Calu3 (cell line): Measurements from ENCODE around the gene ZYG11A. TPM values are rescaled to one million over a fixed set of nuclear protein-coding genes. Genes with fewer than 3 reads are reported as not detected.
"Not testable (repeated sequence)": the region's sequence is repeated elsewhere in the genome, so short reads cannot be mapped to it uniquely, and the experiment has no call there.

Experiments used
- Bru-seq: library from RNA; stranded (reverse); fragments of 400-500 nt; gene quantifications from one replicate; lab custom pipeline; 2021; lab: Mats Ljungman, UMichigan
- BruChase-seq, 2 experiments: library from RNA; stranded (reverse); fragments of 400-500 nt; gene quantifications; one replicate each; lab custom pipeline; 2021; lab: Mats Ljungman, UMichigan
- BruUV-seq: library from RNA; stranded (reverse); fragments of 400-500 nt; replicated peaks from 2 replicates; lab custom pipeline; 2021; lab: Mats Ljungman, UMichigan
- CTCF ChIA-PET: fragments of 300-600 bp; sonication (Branson Sonifier 250); formaldehyde crosslinking; loops from one replicate; lab custom pipeline; 2022; ENCODE audit warnings: antibody characterized with exemption; lab: Charles Lee
- DNase-seq: peaks from one replicate; pipeline ENCODE4 v3.0.0; 2022
- H3K27ac Mint-ChIP-seq: one replicate; pipeline ENCODE4 v1.8.0; 2022; ENCODE audit warnings: mixed read lengths; ENCODE audit not compliant: unreplicated experiment
- H3K27me3 Mint-ChIP-seq: one replicate; pipeline ENCODE4 v1.8.0; 2022; ENCODE audit warnings: mixed read lengths; ENCODE audit not compliant: unreplicated experiment
- H3K36me3 Mint-ChIP-seq: one replicate; pipeline ENCODE4 v1.8.0; 2022; ENCODE audit warnings: mild to moderate bottlenecking, moderate library complexity, mixed read lengths; ENCODE audit not compliant: insufficient read depth, unreplicated experiment
- H3K4me1 Mint-ChIP-seq: one replicate; pipeline ENCODE4 v1.8.0; 2022; ENCODE audit warnings: mild to moderate bottlenecking, low read depth, mixed read lengths; ENCODE audit not compliant: unreplicated experiment
- H3K4me3 Mint-ChIP-seq: one replicate; pipeline ENCODE4 v1.8.0; 2022; ENCODE audit warnings: mild to moderate bottlenecking, low read depth, moderate library complexity, mixed read lengths; ENCODE audit not compliant: unreplicated experiment
- H3K9me3 Mint-ChIP-seq: one replicate; pipeline ENCODE4 v1.8.0; 2022; ENCODE audit warnings: low read depth, mixed read lengths; ENCODE audit not compliant: unreplicated experiment
- intact Hi-C: fragments of 100-400 bp; cut with micrococcal nuclease; formaldehyde crosslinking; loops from one replicate; pipeline ENCODE4 v1.10.0; 2022; ENCODE audit not compliant: unreplicated experiment
- long read RNA-seq: library from polyadenylated mRNA; stranded (forward); transcript quantifications from one replicate; pipeline ENCODE4 v2.0.0, GENCODE V29; 2022
- total RNA-seq: library from RNA; stranded (reverse); gene quantifications from 2 replicates; pipeline ENCODE4 v1.2.3, GENCODE V29; 2022
- TF ChIP-seq, protein P1 (sequence below): fragments of 200-600 bp; IDR thresholded peaks from one replicate; pipeline ENCODE4 v1.8.0; 2022; ENCODE audit warnings: antibody characterized with exemption; ENCODE audit not compliant: unreplicated experiment

ZYG11A gene
- total RNA-seq, result not detected in 2 replicates
- Bru-seq, nascent RNA, result percentile 11 among the genes with signal in this experiment
- BruChase-seq, experiment 1, labeled RNA remaining after a 6-hour chase, result percentile 10 among the genes with signal in this experiment
- BruChase-seq, experiment 2, labeled RNA remaining after a 2-hour chase, result percentile 10 among the genes with signal in this experiment
- long read RNA-seq, result 0 reads

DNA sequence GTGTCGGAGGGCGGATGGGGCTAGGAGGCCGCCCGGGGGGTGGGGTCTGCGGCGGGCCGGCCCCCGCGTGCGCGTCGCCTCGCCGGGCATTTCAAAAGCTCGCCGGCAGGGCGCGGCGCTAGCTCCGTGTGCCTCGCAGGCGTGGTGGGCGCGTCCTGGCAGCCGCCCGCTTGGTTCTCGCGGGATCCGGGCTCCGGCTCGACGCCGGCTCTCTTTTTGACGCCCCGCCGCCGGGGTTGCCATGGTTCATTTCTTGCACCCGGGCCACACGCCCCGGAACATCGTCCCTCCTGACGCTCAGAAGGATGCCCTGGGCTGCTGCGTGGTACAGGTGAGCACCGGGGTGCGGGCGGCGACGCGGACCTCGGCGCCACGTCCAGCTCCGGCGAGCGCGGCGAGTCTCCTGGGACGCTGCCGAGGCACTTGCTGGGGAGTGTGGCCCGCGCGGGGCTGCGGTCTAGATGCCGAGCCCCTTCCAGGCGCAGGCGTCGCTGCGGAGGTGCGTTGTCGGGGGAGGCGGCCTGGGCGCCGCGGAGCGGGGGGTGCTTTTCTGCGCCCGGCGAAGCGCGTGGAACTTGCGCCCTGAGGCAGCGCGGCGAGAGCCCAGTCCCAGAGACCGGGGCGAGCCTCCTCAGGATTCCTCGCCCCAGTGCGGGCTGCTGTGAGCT is at the start of gene ZYG11A:
TSS of gene ZYG11A (plus strand) at position 118 of the 668 bp plus-strand sequence. CDS start at position 242, 124 bp downstream.
- BruUV-seq, result no TSS peak
- H3K27me3 Mint-ChIP-seq, result no peaks in the 10 kb centered on the region
- intact Hi-C loops, result no loop called here
- TF ChIP-seq, protein P1, sequence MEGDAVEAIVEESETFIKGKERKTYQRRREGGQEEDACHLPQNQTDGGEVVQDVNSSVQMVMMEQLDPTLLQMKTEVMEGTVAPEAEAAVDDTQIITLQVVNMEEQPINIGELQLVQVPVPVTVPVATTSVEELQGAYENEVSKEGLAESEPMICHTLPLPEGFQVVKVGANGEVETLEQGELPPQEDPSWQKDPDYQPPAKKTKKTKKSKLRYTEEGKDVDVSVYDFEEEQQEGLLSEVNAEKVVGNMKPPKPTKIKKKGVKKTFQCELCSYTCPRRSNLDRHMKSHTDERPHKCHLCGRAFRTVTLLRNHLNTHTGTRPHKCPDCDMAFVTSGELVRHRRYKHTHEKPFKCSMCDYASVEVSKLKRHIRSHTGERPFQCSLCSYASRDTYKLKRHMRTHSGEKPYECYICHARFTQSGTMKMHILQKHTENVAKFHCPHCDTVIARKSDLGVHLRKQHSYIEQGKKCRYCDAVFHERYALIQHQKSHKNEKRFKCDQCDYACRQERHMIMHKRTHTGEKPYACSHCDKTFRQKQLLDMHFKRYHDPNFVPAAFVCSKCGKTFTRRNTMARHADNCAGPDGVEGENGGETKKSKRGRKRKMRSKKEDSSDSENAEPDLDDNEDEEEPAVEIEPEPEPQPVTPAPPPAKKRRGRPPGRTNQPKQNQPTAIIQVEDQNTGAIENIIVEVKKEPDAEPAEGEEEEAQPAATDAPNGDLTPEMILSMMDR, result peak; percentile 27
- no peaks in the 10 kb centered on the region for H3K9me3 Mint-ChIP-seq
- no peaks in the 10 kb centered on the region for H3K4me1 Mint-ChIP-seq
- DNase-seq, result peak; percentile 46
- H3K36me3 Mint-ChIP-seq, result no peaks in the 10 kb centered on the region
- no peak within 1 kb of the TSS for H3K27ac Mint-ChIP-seq
- peak within 1 kb of the TSS; percentile 58 for H3K4me3 Mint-ChIP-seq
- CTCF ChIA-PET, result interaction anchor here (0.6 to 0.7 kb wide), 2 partner anchors 53 to 344 kb away, joined by 3 to 5 read pairs; no protein-coding TSS in a partner anchor

DNA sequence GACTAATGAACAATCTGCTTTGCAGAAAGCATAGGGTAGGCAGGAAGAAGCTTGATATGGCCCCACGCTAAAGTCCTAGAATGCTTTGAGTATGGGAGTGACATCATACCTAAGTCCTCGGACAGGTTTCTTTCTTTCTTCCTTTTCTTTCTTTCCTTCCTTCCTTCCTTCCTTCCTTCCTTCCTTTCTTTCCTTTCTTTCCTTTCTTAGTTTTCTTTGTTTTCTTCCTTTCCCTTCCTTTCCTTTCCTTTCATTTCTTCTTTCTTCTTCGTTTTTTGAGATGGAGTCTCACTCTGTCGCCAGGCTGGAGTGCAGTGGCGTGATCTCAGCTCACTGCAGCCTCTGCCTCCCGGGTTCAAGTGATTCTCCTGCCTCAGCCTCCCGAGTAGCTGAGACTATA is 48.8 kb upstream of the ZYG11A start:
- H3K36me3 Mint-ChIP-seq, H3K4me3 Mint-ChIP-seq, BruUV-seq, CTCF ChIA-PET, H3K27ac Mint-ChIP-seq, DNase-seq, intact Hi-C loops, H3K4me1 Mint-ChIP-seq, H3K9me3 Mint-ChIP-seq, H3K27me3 Mint-ChIP-seq: not testable (repeated sequence)

DNA sequence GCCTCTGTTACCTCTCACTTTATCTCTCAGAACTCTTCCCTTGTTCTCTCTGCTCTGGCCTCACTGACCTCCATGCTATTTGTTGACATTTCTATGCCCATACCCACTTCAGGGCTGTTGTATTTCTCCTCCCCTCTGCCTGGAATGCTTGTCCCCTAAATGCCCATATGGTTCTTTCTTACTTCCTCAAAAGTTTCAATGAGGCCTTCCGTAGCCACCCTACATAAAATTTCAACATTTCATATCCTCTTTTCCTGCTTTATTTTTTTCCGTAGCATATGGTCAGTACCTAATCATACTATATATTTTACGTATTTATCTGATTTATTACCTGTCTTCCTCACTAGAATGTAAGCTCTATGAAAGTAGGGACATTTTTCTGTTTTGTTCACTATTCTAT is 47.1 kb upstream of the ZYG11A start:
- DNase-seq, result no peak
- TF ChIP-seq, protein P1, result no peak
- no peak overlapping the region for H3K27ac Mint-ChIP-seq
- no TSS peak for BruUV-seq
- intact Hi-C loops, result no loop called here
- no peak overlapping the region for H3K4me3 Mint-ChIP-seq
- no peaks in the 10 kb centered on the region for H3K4me1 Mint-ChIP-seq
- no peaks in the 10 kb centered on the region for H3K36me3 Mint-ChIP-seq
- H3K9me3 Mint-ChIP-seq, result no peaks in the 10 kb centered on the region
- H3K27me3 Mint-ChIP-seq, result no peaks in the 10 kb centered on the region
- CTCF ChIA-PET, result no interaction called here

DNA sequence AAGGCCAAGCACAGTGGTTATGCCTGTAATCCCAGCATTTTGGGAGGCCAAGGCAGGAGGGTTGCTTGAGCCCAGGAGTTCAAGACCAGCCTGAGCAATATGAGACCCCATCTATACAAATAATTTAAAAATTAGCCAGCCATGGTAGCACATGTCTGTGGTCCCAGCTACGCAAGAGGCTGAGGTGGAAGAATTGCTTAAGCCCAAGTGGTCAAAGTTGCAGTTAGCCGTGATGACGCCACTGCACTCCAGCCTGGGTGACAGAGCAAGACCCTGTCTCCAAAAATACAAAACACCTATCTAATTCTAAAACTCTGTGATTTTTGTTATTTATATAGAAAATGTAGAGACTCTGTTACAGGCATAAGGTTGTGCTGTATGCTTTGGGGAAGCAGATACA is 44.2 kb upstream of the ZYG11A start:
- Mint-ChIP-seq H3K27me3 (no peaks in the 10 kb centered on the region), H3K4me3 (no peak overlapping the region), H3K36me3 (no peaks in the 10 kb centered on the region), H3K4me1 (no peaks in the 10 kb centered on the region), H3K27ac (no peak overlapping the region), H3K9me3 (no peaks in the 10 kb centered on the region)
- CTCF ChIA-PET, result no interaction called here
- DNase-seq, result no peak
- intact Hi-C loops, result no loop called here
- TF ChIP-seq, protein P1, result no peak
- no TSS peak for BruUV-seq

DNA sequence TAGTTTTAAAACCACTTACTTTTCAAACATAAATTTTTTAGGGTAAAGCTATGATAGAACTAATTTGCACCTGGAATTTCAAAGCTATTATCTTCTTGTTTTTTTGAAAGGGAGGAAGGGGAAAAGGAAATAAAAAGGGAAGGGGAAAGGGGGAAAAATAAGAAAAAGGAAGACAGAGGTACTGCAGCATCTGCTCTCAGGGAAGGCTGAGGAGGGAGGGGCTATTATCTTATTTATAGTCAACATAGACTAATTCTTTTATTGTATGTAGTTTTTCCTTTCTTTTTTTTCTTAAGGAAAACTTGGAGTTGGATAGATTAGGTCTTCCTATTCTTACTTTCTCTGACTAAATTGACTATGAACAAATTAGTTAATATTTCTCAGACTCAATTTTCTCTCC is 41.5 kb upstream of the ZYG11A start:
- no peak for DNase-seq
- Mint-ChIP-seq H3K27ac (no peak overlapping the region), H3K36me3 (peaks cover 11% of the 10 kb centered on the region), H3K4me1 (no peaks in the 10 kb centered on the region), H3K27me3 (no peaks in the 10 kb centered on the region), H3K4me3 (no peak overlapping the region), H3K9me3 (no peaks in the 10 kb centered on the region)
- TF ChIP-seq, protein P1, result no peak
- CTCF ChIA-PET, result no interaction called here
- intact Hi-C loops, result no loop called here
- BruUV-seq, result no TSS peak

DNA sequence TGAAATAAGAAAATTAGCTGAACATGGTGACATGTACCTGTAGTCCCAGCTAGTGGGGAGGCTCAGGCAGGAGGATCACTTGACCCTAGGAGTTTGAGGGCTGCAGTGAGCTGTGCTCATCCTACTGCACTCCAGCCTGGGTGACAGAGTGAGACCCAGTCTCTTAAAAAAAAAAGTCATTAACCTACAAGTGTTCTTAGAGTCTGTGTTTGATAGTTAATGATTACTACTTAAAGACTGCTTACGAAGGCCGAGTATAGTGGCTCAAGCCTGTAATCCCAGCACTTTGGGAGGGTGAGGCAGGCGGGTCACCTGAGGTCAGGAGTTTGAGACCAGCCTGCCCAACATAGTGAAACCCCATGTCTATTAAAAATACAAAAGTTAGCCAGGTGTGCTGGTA is 38.5 kb upstream of the ZYG11A start:
- H3K9me3 Mint-ChIP-seq, CTCF ChIA-PET, BruUV-seq, H3K27ac Mint-ChIP-seq, H3K4me3 Mint-ChIP-seq, H3K27me3 Mint-ChIP-seq, intact Hi-C loops, H3K4me1 Mint-ChIP-seq, DNase-seq: not testable (repeated sequence)
- H3K36me3 Mint-ChIP-seq, result peaks cover 11% of the 10 kb centered on the region
